WTC11 (cell line): ENCODE data around the gene PIGK. TPM values are rescaled to one million over a fixed set of nuclear protein-coding genes. Genes with fewer than 3 reads are reported as not detected.

Source experiments
- AFF4 ChIP-seq: sonication (generic); formaldehyde crosslinking; IDR thresholded peaks from 2 replicates; pipeline ENCODE4 v1.8.1; 2023; ENCODE audit warnings: mild to moderate bottlenecking, missing genetic modification reagents, borderline replicate concordance
- ARID4B ChIP-seq: sonication (generic); formaldehyde crosslinking; IDR thresholded peaks from 2 replicates; pipeline ENCODE4 v1.8.0; 2023; ENCODE audit warnings: missing genetic modification reagents, mild to moderate bottlenecking, borderline replicate concordance
- ATF6 ChIP-seq: sonication (generic); formaldehyde crosslinking; IDR thresholded peaks from 2 replicates; pipeline ENCODE4 v1.8.1; 2023; ENCODE audit warnings: mild to moderate bottlenecking, missing genetic modification reagents
- CBFB ChIP-seq: sonication (generic); formaldehyde crosslinking; IDR thresholded peaks from 2 replicates; pipeline ENCODE4 v1.8.1; 2022; ENCODE audit warnings: mild to moderate bottlenecking, low read depth, missing genetic modification reagents
- CREM ChIP-seq: sonication (generic); formaldehyde crosslinking; IDR thresholded peaks from 2 replicates; pipeline ENCODE4 v1.8.1; 2022; ENCODE audit warnings: mild to moderate bottlenecking, missing genetic modification reagents, moderate library complexity
- CTCF ChIP-seq: fragments of 200-600 bp; IDR thresholded peaks from 2 replicates; pipeline ENCODE4 v1.8.0; 2022; ENCODE audit warnings: antibody characterized with exemption
- FOXK1 ChIP-seq: sonication (generic); formaldehyde crosslinking; IDR thresholded peaks from 2 replicates; pipeline ENCODE4 v1.8.0; 2022; ENCODE audit warnings: mild to moderate bottlenecking, moderate library complexity, missing genetic modification reagents
- PREB ChIP-seq: sonication (generic); formaldehyde crosslinking; IDR thresholded peaks from 2 replicates; pipeline ENCODE4 v1.8.1; 2022; ENCODE audit warnings: mild to moderate bottlenecking, missing genetic modification reagents, moderate library complexity, borderline replicate concordance
- SMAD3 ChIP-seq: sonication (generic); formaldehyde crosslinking; IDR thresholded peaks from 2 replicates; pipeline ENCODE4 v1.8.0; 2022; ENCODE audit warnings: missing genetic modification reagents, mild to moderate bottlenecking, borderline replicate concordance
- SMAD4 ChIP-seq: sonication (generic); formaldehyde crosslinking; IDR thresholded peaks from 2 replicates; pipeline ENCODE4 v1.8.0; 2022; ENCODE audit warnings: mild to moderate bottlenecking, missing genetic modification reagents
- TEAD4 ChIP-seq: sonication (generic); formaldehyde crosslinking; IDR thresholded peaks from 2 replicates; pipeline ENCODE4 v1.8.0; 2022; ENCODE audit warnings: mild to moderate bottlenecking, missing genetic modification reagents
- USF1 ChIP-seq: sonication (generic); formaldehyde crosslinking; IDR thresholded peaks from 2 replicates; pipeline ENCODE4 v1.8.0; 2022; ENCODE audit warnings: mild to moderate bottlenecking, missing genetic modification reagents
- USF2 ChIP-seq: sonication (generic); formaldehyde crosslinking; IDR thresholded peaks from 2 replicates; pipeline ENCODE4 v1.8.1; 2023; ENCODE audit warnings: mild to moderate bottlenecking, missing genetic modification reagents, moderate library complexity
- ZBTB21 ChIP-seq: sonication (generic); formaldehyde crosslinking; IDR thresholded peaks from 2 replicates; pipeline ENCODE4 v1.8.1; 2023; ENCODE audit warnings: mild to moderate bottlenecking, missing genetic modification reagents, borderline replicate concordance
- ZNF423 ChIP-seq: fragments of 250-450 bp; sonication (Bioruptor Pico); IDR thresholded peaks from 2 replicates; pipeline ENCODE4 v2.1.2; 2022; ENCODE audit warnings: mild to moderate bottlenecking, moderate library complexity
- ZNF425 ChIP-seq: fragments of 250-450 bp; sonication (Bioruptor Pico); conservative IDR thresholded peaks from 2 replicates; pipeline ENCODE4 v1.9.0; 2021; ENCODE audit warnings: mild to moderate bottlenecking
- ZSCAN18 ChIP-seq: fragments of 250-450 bp; sonication (Bioruptor Pico); IDR thresholded peaks from 2 replicates; pipeline ENCODE4 v2.1.2; 2022; ENCODE audit warnings: mild to moderate bottlenecking, moderate library complexity
- total RNA-seq: library from RNA; stranded (reverse); gene quantifications from 3 replicates; pipeline ENCODE4 v1.2.3, GENCODE V29; 2021

The PIGK gene
- total RNA-seq, 1 experiment from 2014 or later = 20.5 TPM

- TF ChIP-seq AFF4 (CRISPR knock-in tag) (no peak), SMAD4 (CRISPR knock-in tag) (no peak), FOXK1 (CRISPR knock-in tag) (peak; percentile 97), CBFB (CRISPR knock-in tag) (no peak), CREM (peak; percentile 19; the same call in 1 of the 2 replicates), USF1 (CRISPR knock-in tag) (no peak), SMAD3 (CRISPR knock-in tag) (no peak), USF2 (CRISPR knock-in tag) (no peak), PREB (no peak), ATF6 (no peak), ZNF425 (no peak), ZNF423 (CRISPR knock-in tag) (no peak), ZBTB21 (CRISPR knock-in tag) (no peak), TEAD4 (CRISPR knock-in tag) (0 out of 2 replicates have a peak, but pooled peaks have one; percentile 24), ARID4B (CRISPR knock-in tag) (no peak), CTCF (no peak), ZSCAN18 (CRISPR knock-in tag) (no peak)
Measured at GRCh38 chr1:77219166-77219887, at the start of gene PIGK (continued).
